GM18526 (cell line): Measurements from ENCODE around the gene DUSP16.

Source experiments
- POLR2A ChIP-seq: IDR thresholded peaks from 3 replicates; pipeline ENCODE4 v1.6.1; 2011; ENCODE audit not compliant: insufficient read length; ENCODE audit errors: extremely low read depth

DUSP16 gene

DNA sequence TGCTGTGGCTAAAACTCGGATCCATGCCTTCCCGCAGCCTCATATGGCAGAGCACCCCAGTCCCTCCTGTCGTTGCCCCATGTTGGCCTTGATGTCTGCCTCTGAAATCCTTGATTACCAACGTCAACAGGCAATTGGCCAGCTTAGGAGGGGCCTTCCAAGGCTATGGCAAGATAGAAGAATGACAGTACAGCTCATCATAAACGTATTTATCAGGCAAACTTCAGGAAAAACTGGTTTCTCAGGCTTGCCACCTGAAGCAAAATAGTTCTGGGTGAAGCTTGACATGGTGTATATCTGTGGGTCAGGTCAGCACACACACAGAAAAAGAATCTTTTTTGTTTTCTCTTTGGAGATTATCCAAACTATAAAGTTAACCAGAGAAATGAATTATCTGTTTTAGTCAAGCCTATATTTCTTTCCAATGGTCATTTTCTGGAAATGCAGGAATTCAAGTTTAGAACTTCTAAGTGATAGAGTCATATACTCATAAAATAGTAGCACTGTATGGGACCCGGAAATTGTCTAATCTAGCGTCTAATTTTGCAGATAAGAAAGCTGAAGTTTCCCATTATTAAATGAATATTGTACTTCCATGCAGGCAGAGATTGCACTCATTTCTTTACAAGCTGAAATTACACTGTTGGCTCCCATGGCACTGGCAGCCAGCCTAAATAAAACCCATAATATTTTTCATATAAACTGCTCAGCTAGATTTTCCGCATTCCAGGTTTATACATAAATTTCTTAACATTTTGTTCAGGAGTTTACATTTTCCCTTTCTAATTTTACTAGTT is 24.4 kb upstream of the DUSP16 start:
- TF ChIP-seq POLR2A, result no peak

DNA sequence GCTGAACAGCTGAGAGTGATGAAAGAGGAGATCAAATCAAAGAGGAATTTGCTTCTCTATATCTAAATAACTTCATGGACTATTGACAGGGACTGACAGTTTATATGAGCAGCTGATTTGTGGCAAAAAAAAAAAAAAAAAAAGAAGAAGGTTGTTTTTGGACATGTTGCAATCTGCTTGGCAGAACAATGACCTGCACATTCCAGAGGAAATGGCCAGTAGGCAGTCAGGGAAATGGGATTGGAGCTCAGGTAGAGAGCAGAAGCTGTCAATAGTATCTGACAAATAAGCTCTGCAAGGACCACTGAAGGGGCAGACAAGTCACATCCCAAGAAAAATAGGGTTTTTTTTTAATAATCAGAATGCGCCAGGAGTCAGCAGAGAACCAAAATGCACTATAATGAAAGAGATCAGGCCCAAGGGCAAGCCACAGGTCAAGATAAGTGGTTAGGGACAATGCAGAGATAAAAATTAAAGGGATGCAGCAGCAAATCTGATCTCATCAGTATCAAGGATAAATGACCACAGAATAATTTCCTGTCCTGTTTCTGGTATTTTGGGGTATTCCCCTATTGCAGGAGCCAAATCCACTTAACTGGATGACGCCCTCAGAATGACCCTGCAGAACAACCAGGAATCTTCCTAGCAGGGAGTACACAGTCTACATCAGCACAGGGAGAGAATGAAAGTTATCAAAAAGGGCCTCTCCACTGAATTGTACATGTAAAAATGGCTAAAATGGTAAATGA is 22.6 kb upstream of the DUSP16 start:
- TF ChIP-seq POLR2A, result no peak

DNA sequence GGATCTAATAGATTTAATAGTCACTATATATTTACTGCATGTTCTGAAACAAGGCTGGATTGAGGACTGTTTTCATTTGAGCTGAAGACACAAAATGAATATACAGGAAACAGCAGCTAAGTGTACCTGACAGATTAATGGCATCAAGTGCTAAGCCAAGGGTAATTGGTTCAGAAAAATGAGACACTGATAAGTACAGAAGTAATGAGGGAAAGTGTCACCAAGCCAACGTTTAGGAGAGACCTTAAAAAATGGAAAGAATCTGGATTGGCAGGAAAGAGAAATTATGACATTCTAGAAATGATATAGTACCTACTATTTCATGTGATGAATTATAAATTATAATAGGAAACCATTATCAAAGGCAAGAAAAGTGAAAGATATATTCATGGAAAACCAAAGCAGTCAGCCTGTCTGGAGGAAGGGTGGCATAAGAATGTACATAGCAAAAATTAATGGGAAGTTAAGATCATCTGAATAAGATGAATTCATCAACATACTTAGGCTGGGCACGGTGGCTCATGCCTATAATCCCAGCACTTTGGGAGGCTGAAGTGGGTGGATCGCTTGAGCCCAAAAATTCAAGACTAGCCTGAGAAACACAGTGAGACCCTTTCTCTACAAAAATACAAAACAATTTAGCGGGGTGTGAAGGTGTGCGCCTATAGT is 21.0 kb upstream of the DUSP16 start:
- no peak for TF ChIP-seq POLR2A

DNA sequence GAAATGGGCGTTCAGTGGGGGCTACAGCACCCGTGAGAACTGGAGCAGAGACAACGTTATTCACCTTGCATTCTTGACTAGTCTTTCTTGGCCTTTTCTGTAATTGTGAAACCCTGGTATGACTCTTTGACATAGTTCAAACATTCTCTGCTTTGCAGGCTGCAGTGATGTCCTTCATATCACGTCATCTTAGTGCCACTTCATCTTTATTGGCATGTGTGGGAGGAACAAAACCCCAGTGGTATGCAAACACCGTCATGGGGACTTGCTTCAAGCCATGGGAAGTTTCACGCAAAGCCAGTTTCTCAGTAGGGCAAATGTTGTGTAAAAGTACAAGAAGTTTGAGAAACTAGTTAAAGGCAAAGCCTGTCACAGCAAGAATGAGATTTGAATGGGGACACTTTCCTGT is 20.2 kb upstream of the DUSP16 start:
- TF ChIP-seq POLR2A, result no peak

- TF ChIP-seq POLR2A, result no peak
These were observed 19.7 kb upstream of the DUSP16 start for GRCh38 chr12:12582193-12582881.

GRCh38 chr12:12577786-12578185 is 15.1 kb upstream of the DUSP16 start:
- no peak for TF ChIP-seq POLR2A

GRCh38 chr12:12572659-12573058 is 10.0 kb upstream of the DUSP16 start:
- TF ChIP-seq POLR2A, result no peak

DNA sequence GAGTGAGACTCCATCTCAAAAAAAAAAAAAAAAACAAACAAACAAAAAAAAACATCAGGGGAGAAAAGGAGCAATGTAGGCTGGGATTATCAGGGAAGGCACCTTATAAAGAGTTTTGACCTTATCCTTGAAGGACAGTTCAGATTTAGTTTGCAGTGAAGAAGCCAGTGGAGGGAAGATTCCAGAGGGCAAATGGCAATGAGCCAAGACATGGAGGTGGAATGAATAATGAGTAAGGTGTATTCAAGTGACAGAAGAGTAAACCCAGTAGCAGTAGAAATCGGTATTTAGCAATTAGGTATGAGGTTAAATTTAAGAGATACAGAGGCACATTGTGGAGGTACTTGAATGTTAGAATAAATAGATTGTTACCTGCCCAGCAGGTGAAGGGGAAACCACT is 2.2 kb upstream of the DUSP16 start:
- TF ChIP-seq POLR2A, result no peak

- TF ChIP-seq POLR2A, result no peak
These were observed 746 bp upstream of the DUSP16 start for GRCh38 chr12:12563290-12563928.

DNA sequence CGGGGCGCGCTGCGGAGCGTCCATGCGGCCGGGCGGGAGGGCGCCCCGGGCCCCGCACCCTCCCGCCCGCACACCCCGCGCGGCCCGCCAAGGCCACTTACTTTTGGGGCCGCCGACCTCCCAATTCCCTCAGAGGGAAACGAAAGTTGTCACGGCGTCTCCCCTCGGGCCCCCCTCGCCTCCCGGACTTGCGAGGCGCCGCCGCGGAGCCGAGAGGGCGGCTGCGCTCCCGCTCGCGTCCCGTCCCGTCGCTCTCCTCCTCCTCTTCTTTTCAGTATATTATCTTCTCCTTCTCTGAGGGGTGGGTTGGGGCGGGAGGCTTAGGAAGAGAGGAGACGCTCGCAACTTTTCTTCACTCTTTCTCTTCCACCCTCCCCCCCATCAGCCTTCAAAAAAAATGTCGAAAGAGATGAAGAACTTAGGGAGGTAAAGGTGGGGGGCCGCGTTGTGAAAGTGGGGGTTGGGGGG is 613 bp downstream of the DUSP16 start:
- no peak for TF ChIP-seq POLR2A

- no peak for TF ChIP-seq POLR2A
These were observed 1.2 kb downstream of the DUSP16 start for GRCh38 chr12:12561371-12562015.

DNA sequence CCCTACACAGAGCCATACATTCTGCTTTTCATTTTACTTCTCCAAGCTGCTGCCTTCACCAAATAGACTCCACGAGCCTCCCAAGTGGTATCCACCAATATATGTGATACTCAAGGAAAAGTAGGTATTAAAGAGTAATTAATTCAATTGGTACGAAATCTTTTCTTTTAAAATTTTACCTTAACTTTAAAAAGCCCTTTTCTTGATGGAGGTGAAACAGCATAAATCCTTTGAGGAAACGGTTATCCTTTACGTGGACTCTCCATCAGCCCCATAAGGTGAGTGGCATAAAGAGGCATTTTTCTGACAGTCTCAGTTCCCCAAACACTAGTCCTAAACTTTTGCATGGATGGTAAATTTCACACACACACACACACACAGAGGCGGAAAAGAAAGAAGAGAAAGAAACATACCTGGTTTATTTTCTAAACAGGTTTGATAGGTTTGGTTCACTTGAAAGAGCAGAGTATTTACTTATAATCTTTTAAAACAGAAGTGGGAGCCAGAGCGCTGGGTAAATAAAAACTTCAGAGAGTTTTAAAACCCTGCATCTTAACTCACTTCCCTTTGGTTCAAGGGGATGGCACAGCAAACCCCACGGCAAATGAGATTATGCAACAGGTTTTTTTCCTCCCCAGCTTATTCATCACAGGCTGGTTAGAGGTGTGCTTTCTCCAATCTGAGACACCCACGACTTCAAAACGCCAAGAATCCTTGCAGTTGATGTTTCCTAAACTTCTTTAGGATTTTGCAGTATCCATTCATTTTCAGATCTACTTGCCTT is 1.9 kb downstream of the DUSP16 start:
- no peak for TF ChIP-seq POLR2A

DNA sequence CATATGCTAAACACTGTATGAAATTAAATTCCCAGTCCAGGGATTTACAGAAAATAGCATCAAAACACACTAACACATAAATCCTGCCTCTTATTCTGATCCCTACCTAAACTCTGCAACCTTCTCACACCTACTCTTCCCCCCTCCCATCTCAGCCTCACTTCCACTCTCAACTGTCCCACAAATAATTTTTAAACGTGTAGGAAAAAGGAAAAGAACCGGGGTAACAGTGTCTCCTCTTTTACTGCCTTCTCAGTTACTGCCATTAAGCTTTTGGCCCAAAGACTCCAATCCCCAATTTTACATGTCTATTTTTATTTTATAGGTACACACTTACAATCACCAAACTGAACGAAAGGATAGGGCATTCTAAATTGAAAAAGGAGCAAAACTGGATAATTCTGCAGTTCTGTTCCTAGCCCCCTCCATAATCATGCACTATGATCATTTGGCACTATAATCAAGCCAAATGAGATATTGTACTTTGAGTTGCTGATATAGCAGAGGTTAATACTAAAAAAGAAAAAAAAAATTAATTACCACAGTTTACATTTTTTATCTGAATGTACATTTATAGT is 2.9 kb downstream of the DUSP16 start:
- no peak for TF ChIP-seq POLR2A
